Heart left ventricle (tissue), 13 donors: ENCODE results near the gene ETV3.

Experiments
- POLR2A ChIP-seq, 2 donors: fragments of 450-650 bp; IDR thresholded peaks; one replicate each; pipeline ENCODE4 v1.6.1; 2017; ENCODE audit warnings: antibody characterized with exemption in 2 of 2, mild to moderate bottlenecking in 2 of 2, moderate library complexity in 2 of 2
- TF ChIP-seq, protein P1 (sequence below), 12 donors: fragments of 200-600 bp; sonication (generic) in 4 of 12; IDR thresholded peaks; one replicate each; pipeline versions ENCODE4 v1.5.0 to v1.8.0; 2018 to 2022; ENCODE audit warnings: antibody characterized with exemption in 12 of 12, mild to moderate bottlenecking in 5 of 12
- donor health status: ischemic (EF 13 %, LVEDD 7.1; RV severe dilation, severe dysfunction).
- donor health status: DM: no; HTN: yes; CAD: no.
- donor health status: DM: no; HTN: no; CAD: no.
- donor health status: ischemic (EF 25% LVEDD 6.9; RV normal size, moderate dysfunction).
- donor health status: ischemic (EF 25% LVEDD 5.7; RV mildly dilated, moderate dysfunction).
- donor health status: ischemic (EF 35%, LVEDD 5.7; RV mildly dilated, moderate dysfunction).
- donor health status: nonischemic (EF 11% LVEDD 7.7; RV severe dilation, severe dysfunction).
- donor health status: DM: yes; HTN: yes; CAD: no.
- donor health status: PGD.
- donor health status: ischemic (EF 29% LVEDD 5.4; RV normal size, mild dysfunction).
- donor health status: nonischemic (EF 23%, LVEDD 6.1; RV moderate dilation, normal function).

DNA sequence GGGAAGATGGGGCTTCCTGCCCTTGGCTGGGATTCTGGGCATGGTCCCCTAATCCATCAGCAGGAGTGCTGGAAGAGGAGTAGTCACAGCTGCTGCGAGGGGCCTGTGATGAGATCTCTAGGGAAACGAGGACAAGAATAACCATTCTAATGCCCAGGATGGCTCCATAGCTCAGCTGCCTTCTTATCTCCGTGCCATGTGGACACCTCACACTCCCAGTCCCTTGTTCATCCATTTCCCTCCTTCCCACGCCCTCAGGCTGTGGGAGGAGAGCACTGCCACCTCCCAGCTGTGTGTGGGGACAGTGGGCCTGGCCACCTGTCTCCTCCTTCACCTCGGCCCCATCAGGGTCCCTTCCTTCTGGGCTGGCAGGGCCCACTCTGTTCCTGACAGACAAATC, 16.1 kb upstream of the ETV3 start:
- TF ChIP-seq, protein P1, sequence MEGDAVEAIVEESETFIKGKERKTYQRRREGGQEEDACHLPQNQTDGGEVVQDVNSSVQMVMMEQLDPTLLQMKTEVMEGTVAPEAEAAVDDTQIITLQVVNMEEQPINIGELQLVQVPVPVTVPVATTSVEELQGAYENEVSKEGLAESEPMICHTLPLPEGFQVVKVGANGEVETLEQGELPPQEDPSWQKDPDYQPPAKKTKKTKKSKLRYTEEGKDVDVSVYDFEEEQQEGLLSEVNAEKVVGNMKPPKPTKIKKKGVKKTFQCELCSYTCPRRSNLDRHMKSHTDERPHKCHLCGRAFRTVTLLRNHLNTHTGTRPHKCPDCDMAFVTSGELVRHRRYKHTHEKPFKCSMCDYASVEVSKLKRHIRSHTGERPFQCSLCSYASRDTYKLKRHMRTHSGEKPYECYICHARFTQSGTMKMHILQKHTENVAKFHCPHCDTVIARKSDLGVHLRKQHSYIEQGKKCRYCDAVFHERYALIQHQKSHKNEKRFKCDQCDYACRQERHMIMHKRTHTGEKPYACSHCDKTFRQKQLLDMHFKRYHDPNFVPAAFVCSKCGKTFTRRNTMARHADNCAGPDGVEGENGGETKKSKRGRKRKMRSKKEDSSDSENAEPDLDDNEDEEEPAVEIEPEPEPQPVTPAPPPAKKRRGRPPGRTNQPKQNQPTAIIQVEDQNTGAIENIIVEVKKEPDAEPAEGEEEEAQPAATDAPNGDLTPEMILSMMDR (IDR thresholded peaks at IDR 0.05): no peak
- no peak for TF ChIP-seq POLR2A (IDR thresholded peaks at IDR 0.05)
